ENCODE results near the gene RASGRF2.

DNA sequence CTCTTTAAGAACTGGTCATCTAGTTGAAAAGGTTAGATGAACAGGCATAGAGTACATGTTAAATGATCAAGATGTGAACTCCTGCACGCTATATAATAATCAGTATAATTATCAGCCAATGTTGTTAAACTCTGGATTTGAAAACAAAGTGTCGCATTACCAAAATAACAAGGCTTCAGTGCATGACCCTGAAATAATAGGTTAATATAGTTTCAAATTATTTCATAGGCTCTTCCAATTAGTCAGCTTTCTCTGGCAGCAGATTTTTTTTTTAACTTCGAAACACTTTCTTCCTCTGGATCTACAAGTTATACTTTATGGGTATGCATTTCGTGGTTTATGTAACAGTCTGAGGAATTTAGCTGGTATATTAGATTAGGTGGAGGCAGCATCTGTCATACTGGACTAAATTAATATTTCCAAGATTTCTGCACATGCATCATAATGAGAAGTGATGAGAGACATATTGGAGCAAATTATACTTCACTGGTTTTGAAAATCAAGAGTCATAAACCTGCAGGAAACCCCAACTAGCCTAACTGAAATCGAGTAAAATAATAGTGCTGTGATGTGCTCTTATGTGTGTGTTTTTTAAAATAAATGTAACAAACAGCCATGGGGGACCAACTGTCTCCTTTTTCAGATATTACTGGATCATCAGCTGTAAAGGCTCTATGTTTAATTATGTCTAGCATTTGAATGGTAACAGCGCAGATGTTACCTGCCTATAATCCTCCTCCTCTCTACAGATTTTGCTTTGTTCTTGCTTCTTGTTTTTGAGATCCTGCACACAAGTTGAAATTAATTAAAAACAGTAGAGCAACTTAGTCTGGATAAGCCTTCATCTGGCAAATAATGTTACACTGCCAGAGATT lies 187.1 kb downstream of the RASGRF2 start:
- TF ChIP-seq, protein P1, sequence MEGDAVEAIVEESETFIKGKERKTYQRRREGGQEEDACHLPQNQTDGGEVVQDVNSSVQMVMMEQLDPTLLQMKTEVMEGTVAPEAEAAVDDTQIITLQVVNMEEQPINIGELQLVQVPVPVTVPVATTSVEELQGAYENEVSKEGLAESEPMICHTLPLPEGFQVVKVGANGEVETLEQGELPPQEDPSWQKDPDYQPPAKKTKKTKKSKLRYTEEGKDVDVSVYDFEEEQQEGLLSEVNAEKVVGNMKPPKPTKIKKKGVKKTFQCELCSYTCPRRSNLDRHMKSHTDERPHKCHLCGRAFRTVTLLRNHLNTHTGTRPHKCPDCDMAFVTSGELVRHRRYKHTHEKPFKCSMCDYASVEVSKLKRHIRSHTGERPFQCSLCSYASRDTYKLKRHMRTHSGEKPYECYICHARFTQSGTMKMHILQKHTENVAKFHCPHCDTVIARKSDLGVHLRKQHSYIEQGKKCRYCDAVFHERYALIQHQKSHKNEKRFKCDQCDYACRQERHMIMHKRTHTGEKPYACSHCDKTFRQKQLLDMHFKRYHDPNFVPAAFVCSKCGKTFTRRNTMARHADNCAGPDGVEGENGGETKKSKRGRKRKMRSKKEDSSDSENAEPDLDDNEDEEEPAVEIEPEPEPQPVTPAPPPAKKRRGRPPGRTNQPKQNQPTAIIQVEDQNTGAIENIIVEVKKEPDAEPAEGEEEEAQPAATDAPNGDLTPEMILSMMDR (conservative IDR thresholded peaks at IDR 0.05; ENCODE audit: low read length), result no peak
- no peak for TF ChIP-seq EZH2phosphoT487 (IDR thresholded peaks at IDR 0.05; ENCODE audit: borderline replicate concordance, low read depth, low read length)
